K562 (cell line): ENCODE data around the gene SMC3. TPM values are rescaled to one million over a fixed set of nuclear protein-coding genes. Genes with fewer than 3 reads are reported as not detected.

Experiments used
- ATAC-seq: fragments of 200-7000 bp; cut with Tn5 transposase; 3 replicates; pipeline ENCODE4 v1.9.1; 2020; ENCODE audit warnings: moderate library complexity
- BruUV-seq: library from RNA; stranded (reverse); fragments of 400-500 nt; replicated peaks from 2 replicates; lab custom pipeline; 2021; lab: Mats Ljungman, UMichigan
- CTCF ChIA-PET: fragments of 300-600 bp; formaldehyde crosslinking; extraction: SDS; loops from one replicate; lab custom pipeline; 2021; ENCODE audit warnings: low intra/inter-chr PET ratio; lab: Yijun Ruan, JAX
- POLR2A ChIA-PET: fragments of 300-600, 350-650 bp; sonication (Branson Sonifier 250); formaldehyde crosslinking; extraction: SDS; loops from one replicate; lab custom pipeline; 2021; ENCODE audit warnings: antibody characterized with exemption, inconsistent platforms; lab: Yijun Ruan, JAX
- DNase-seq, 4 experiments: peaks; one replicate each; pipeline versions ENCODE4 v3.0.0 to v3.0.0-alpha.2; 2011 to 2018; ENCODE audit warnings: low spot score in 3 of 4, mixed read lengths in 3 of 4; ENCODE audit errors: extremely low read depth in 1 of 4
- FAIRE-seq: peaks from 2 replicates; lab custom pipeline; 2011; peaks lifted over from hg19 to GRCh38; lab: Jason Lieb, UNC
- H2AFZ ChIP-seq: 2 replicates; pipeline ENCODE4 v1.6.0; 2011; ENCODE audit warnings: low read depth, low read length, control low read depth, inconsistent platforms
- H3K27ac ChIP-seq: fragments of 200-600 bp; 3 replicates; pipeline ENCODE4 v1.8.0; 2011; ENCODE audit warnings: low read depth, mild to moderate bottlenecking, control low read depth, inconsistent platforms, low read length, moderate library complexity, mixed read lengths; ENCODE audit errors: extremely low read depth
- H3K27me3 ChIP-seq, 2 experiments: fragments of 300-600 bp in 1 of 2; 2 replicates in 1 of 2; 3 replicates in 1 of 2; pipeline versions ENCODE4 v1.6.0 to v1.8.0; 2011; ENCODE audit warnings: inconsistent platforms in 2 of 2, low read length in 2 of 2, mild to moderate bottlenecking in 1 of 2, mixed read lengths in 1 of 2, moderate library complexity in 1 of 2; ENCODE audit not compliant: control insufficient read depth in 2 of 2, insufficient read depth in 2 of 2
- H3K36me3 ChIP-seq: fragments of 300-600 bp; 3 replicates; pipeline ENCODE4 v1.8.0; 2011; ENCODE audit warnings: mild to moderate bottlenecking, low read length, inconsistent platforms; ENCODE audit not compliant: control insufficient read depth, insufficient read depth
- H3K4me1 ChIP-seq, 2 experiments: fragments of 200-600 bp in 1 of 2; replicated peaks in 1 of 2; 2 replicates in 1 of 2; 3 replicates in 1 of 2; pipeline versions ENCODE4 v1.5.1 to v1.8.0; 2011; ENCODE audit warnings: inconsistent platforms in 2 of 2, low read length in 2 of 2, mild to moderate bottlenecking in 1 of 2, mixed read lengths in 1 of 2, moderate library complexity in 1 of 2; ENCODE audit not compliant: control insufficient read depth in 2 of 2, insufficient read depth in 2 of 2
- H3K4me2 ChIP-seq: 2 replicates; pipeline ENCODE4 v1.6.1; 2011; ENCODE audit warnings: low read length, control low read depth, inconsistent platforms, mixed read lengths; ENCODE audit not compliant: insufficient read depth
- H3K4me3 ChIP-seq: fragments of 200-600 bp; sonication (generic), shearing (Covaris generic); 2 replicates; pipeline ENCODE4 v1.5.1; 2016; ENCODE audit warnings: control low read depth, inconsistent platforms
- H3K79me2 ChIP-seq: fragments of 200-600 bp; 3 replicates; pipeline ENCODE4 v1.8.0; 2011; ENCODE audit warnings: low read length, inconsistent platforms; ENCODE audit not compliant: control insufficient read depth, insufficient read depth
- H3K9ac ChIP-seq, 2 experiments: 2 replicates each; pipeline versions ENCODE4 v1.6.0 to v1.6.1; 2011; ENCODE audit warnings: low read depth in 2 of 2, low read length in 2 of 2, control low read depth in 1 of 2, inconsistent platforms in 1 of 2, mild to moderate bottlenecking in 1 of 2, mixed read lengths in 1 of 2; ENCODE audit not compliant: insufficient read depth in 1 of 2
- H3K9me1 ChIP-seq: one replicate; pipeline ENCODE4 v1.6.0; 2011; ENCODE audit warnings: inconsistent platforms, mild to moderate bottlenecking, low read length, moderate library complexity; ENCODE audit not compliant: control insufficient read depth, insufficient read depth
- H3K9me3 ChIP-seq: replicated peaks from 2 replicates; pipeline ENCODE4 v1.5.1; 2011; ENCODE audit warnings: low read depth, low read length, inconsistent platforms; ENCODE audit not compliant: control insufficient read depth, insufficient read depth
- H4K20me1 ChIP-seq: replicated peaks from 2 replicates; pipeline ENCODE4 v1.6.1; 2011; ENCODE audit warnings: low read length, inconsistent platforms, mixed read lengths; ENCODE audit not compliant: control insufficient read depth, insufficient read depth
- NCOA4 ChIP-seq: fragments of 450-650 bp; IDR thresholded peaks from 2 replicates; pipeline ENCODE4 v1.6.1; 2018; ENCODE audit warnings: mild to moderate bottlenecking; ENCODE audit not compliant: partially characterized antibody
- PTTG1 ChIP-seq: fragments of 450-650 bp; IDR thresholded peaks from 2 replicates; pipeline ENCODE4 v1.6.1; 2016; ENCODE audit warnings: low read depth, mild to moderate bottlenecking, missing genetic modification characterization, missing compliant biosample characterization
- RB1 ChIP-seq: fragments of 450-650 bp; IDR thresholded peaks from 2 replicates; pipeline ENCODE4 v1.6.1; 2017; ENCODE audit warnings: low read depth, mild to moderate bottlenecking
- SMARCA4 ChIP-seq: fragments of 450-650 bp; IDR thresholded peaks from 2 replicates; pipeline ENCODE4 v1.6.1; 2016
- ZNF24 ChIP-seq: fragments of 450-650 bp; IDR thresholded peaks from 2 replicates; pipeline ENCODE4 v1.6.1; 2016
- ZNF512 ChIP-seq: IDR thresholded peaks from 2 replicates; pipeline ENCODE4 v1.6.1; 2016; ENCODE audit warnings: missing genetic modification characterization, missing compliant biosample characterization
- WGBS: fragments of 100-300 bp; shearing (Covaris generic); methylation state at CpG from one replicate; pipeline ENCODE4 v1.1.6; 2016; ENCODE audit warnings: low coverage, mixed read lengths; ENCODE audit not compliant: insufficient coverage; ENCODE audit errors: missing lambda C conversion rate; 5-methylcytosine and 5-hydroxymethylcytosine counted together
- in situ Hi-C: fragments of 300-500 bp; cut with MboI; formaldehyde crosslinking; loops from 4 replicates; pipeline ENCODE4 v1.15.0; 2018; ENCODE audit warnings: inconsistent platforms, mixed read lengths
- intact Hi-C: fragments of 100-400 bp; cut with micrococcal nuclease; formaldehyde crosslinking; loops from 2 replicates; pipeline ENCODE4 v1.14.2; 2022
- polyA plus RNA-seq, 8 experiments: library from polyadenylated mRNA; depleted of rRNA in 4 of 8; stranded (reverse) in 5 of 8; unstranded in 3 of 8; fragments of >200 nt; fragmentation: Nextera tagmentation in 2 of 8; fragmentation: Illumina TruSeq in 1 of 8; extraction: Ambion mirVana in 2 of 8; extraction: Trizol in 1 of 8; gene quantifications; 2 replicates each; pipeline versions ENCODE4 v1.2.1 to v1.2.3, GENCODE V29; 2011 to 2014; ENCODE audit warnings: inconsistent platforms in 1 of 8, missing spikeins in 1 of 8
- total RNA-seq, 7 experiments: library from RNA; depleted of rRNA in 6 of 7; stranded (reverse); fragments of >200 nt in 6 of 7; fragmentation: Illumina TruSeq in 2 of 7; extraction: Trizol in 2 of 7; gene quantifications; 2 replicates each; pipeline versions ENCODE4 v1.2.1 to v1.2.3, GENCODE V29; 2011 to 2021; ENCODE audit warnings: low replicate concordance in 1 of 7
- TF ChIP-seq, protein P1 (sequence below): fragments of 450-650 bp; IDR thresholded peaks from 2 replicates; pipeline ENCODE4 v1.6.1; 2018; ENCODE audit warnings: mild to moderate bottlenecking, low read depth; ENCODE audit not compliant: partially characterized antibody

Gene SMC3
- total and polyA plus RNA-seq, 9 of the 15 experiments (the other 6 are each of a cell fraction or from before 2014, with no cell fraction given) = 21.3 to 62.6 (median 39.3) TPM

- no peak overlapping the region for H3K27ac ChIP-seq
- peaks cover 32% of the 10 kb centered on the region for H3K79me2 ChIP-seq
- H3K9ac ChIP-seq = no peak overlapping the region
- POLR2A ChIA-PET = no interaction called here
- no peaks in the 10 kb centered on the region for H3K36me3 ChIP-seq
- in situ Hi-C loops = no loop called here
- no peaks in the 10 kb centered on the region for H3K9me1 ChIP-seq
- peaks cover 11 to 14% of the 10 kb centered on the region in 2 experiments; a peak in 4 of 5 replicates for H3K4me1 ChIP-seq
- H4K20me1 ChIP-seq = no peaks in the 10 kb centered on the region
- CTCF ChIA-PET = no interaction called here
- no peak overlapping the region for H3K4me2 ChIP-seq
- no peak for ATAC-seq
- no peak overlapping the region for H3K4me3 ChIP-seq
- TF ChIP-seq NCOA4 = no peak
- TF ChIP-seq RB1 = no peak
- TF ChIP-seq PTTG1 (tag) = no peak
- TF ChIP-seq, protein P1, sequence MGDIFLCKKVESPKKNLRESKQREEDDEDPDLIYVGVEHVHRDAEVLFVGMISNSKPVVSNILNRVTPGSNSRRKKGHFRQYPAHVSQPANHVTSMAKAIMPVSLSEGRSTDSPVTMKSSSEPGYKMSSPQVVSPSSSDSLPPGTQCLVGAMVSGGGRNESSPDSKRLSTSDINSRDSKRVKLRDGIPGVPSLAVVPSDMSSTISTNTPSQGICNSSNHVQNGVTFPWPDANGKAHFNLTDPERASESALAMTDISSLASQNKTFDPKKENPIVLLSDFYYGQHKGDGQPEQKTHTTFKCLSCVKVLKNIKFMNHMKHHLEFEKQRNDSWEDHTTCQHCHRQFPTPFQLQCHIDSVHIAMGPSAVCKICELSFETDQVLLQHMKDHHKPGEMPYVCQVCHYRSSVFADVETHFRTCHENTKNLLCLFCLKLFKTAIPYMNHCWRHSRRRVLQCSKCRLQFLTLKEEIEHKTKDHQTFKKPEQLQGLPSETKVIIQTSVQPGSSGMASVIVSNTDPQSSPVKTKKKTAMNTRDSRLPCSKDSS = no peak
- TF ChIP-seq ZNF512 (tag) = no peak
- TF ChIP-seq SMARCA4 = no peak
- no peak for TF ChIP-seq ZNF24
- peak overlapping the region; percentile 16; the same call in 1 of the 2 replicates for H2AFZ ChIP-seq
- BruUV-seq = no TSS peak
- no peaks in the 10 kb centered on the region for H3K9me3 ChIP-seq
- no peak for FAIRE-seq
- intact Hi-C loops = no loop called here
- DNase-seq = no peak
- H3K27me3 ChIP-seq = no peaks in the 10 kb centered on the region
- WGBS = 81% methylated on average over 13 of the region's 14 CpGs
Observed at GRCh38 chr10:110642204-110643034, 74.9 kb downstream of the SMC3 start.
